HG03139 (cell line): ENCODE data around the gene ATG16L1.
A peak's percentile ranks its signal among the peaks of the same experiment; 100 is the strongest.

Experiments
- ATAC-seq: cut with Tn5 transposase; IDR thresholded peaks from one replicate; pipeline ENCODE4 v1.9.1; 2021; ENCODE audit not compliant: unreplicated experiment

ATG16L1 gene

DNA sequence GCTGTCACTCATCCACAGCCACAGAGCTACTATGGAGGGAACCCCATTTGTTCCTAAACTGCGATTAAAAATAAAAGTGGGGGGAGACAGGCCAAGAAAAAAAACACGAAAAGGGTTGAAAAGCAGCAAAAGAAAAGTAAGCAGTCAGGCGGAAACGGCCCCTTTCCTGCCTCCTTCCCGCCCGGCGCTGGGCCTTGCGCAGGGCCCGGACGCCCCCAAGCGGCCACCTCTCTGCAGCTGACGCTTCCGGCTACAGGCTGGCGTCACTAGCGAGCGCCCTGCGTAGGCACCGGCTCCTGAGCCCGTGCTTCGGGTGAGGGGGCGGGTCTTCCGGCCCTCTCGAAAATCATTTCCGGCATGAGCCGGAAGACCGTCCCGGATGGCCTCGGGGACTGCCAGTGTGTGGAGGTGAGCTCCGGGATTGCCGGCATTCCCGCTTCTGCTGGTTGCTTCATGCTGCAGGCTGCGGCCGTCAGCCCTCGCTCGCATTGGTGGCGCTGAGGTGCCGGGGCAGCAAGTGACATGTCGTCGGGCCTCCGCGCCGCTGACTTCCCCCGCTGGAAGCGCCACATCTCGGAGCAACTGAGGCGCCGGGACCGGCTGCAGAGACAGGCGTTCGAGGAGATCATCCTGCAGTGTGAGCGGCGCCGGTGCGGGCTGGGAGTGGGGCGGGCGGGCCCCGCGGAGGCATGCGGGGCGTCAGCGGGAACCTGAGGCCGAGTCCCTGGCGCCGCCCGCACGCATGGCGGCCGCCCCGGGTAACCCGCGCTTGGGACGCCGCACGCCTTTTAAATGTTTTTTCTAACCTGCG is at the start of gene ATG16L1:
TSS of gene ATG16L1 (plus strand) at position 368 of the 811 bp plus-strand sequence. CDS start at position 523, 155 bp downstream.
- peak; percentile 96 for ATAC-seq

GRCh38 chr2:233202531-233202944 is 48.9 kb upstream of the ATG16L1 start:
- ATAC-seq, result no peak

- ATAC-seq, result no peak
These were observed 48.4 kb upstream of the ATG16L1 start for GRCh38 chr2:233203060-233203459.

DNA sequence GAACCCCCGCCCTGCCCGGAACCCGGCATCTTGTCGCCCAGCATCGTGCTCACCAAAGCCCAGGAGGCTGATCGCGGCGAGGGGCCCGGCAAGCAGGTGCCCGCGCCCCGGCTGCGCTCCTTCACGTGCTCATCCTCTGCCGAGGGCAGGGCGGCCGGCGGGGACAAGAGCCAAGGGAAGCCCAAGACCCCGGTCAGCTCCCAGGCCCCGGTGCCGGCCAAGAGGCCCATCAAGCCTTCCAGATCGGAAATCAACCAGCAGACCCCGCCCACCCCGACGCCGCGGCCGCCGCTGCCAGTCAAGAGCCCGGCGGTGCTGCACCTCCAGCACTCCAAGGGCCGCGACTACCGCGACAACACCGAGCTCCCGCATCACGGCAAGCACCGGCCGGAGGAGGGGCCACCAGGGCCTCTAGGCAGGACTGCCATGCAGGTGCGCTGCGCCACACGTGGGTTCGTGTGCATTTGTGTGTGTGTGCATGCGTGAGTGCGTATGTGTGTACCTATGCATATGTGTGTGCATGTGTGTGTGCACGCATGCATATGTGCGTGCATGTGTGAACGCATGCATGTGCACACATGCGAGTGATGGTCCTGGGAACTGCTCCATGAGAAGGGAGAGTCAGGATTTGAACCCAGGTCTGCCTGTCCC is 47.1 kb upstream of the ATG16L1 start:
- no peak for ATAC-seq

DNA sequence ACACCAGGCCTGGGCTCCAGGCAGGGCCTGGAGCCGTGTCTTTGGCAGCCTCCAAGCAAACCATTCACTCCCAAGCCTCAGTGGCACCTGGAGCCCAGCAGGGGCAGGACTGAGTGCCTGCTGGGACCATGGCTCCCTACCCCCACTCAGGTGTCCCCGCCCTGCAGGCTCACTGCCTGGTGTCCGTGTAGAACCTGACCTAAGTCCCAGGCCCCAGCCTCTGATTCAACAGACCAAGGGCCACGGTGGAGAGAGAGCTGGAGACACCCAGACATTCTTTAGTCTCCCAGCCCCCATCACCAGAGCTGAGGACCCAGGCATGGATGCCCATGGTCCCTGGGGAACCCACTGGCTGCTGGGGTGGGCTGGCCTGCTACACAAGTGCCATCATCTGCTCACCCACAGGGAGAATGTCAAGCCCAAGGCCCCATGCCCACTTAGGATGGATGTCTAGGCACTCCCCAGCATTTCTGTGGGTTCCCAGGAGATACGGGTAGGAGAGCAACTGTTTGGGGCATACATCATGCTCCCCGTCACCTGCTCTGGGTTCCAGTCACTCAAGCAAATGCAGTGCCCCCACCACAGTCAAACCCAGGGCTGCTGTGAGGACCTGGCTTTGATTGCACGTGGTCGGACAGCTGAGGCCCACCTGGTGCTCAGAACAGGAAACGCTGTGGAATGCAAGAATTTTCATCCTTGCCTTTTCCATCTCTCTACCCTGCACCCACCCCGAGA is 42.9 kb upstream of the ATG16L1 start:
- no peak for ATAC-seq

DNA sequence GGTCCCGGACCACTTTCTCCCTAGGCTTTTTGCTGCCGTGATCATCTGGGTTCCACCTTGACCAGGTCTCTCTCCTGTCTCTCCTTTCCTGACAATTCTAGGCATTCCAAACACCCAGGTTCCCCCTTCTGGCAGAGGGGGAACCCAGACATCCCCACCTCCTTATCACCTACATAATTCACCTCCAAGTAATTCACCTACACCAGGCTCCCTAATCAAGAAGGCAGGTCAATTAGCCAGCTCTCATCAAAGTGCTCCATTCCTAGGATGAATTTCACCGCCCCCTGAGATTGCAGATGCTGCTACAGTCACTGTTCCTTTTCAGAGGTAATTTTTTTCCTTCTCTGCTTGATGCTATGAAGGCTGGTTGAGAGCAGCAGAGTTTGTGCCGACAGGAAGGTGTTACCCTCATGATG is 42.3 kb upstream of the ATG16L1 start:
- ATAC-seq, result no peak

- ATAC-seq, result no peak
These were observed 41.8 kb upstream of the ATG16L1 start for GRCh38 chr2:233209533-233210171.

- ATAC-seq, result no peak
These were observed 41.2 kb upstream of the ATG16L1 start for GRCh38 chr2:233210281-233210680.

GRCh38 chr2:233210843-233211547 is 40.5 kb upstream of the ATG16L1 start:
- ATAC-seq, result no peak

DNA sequence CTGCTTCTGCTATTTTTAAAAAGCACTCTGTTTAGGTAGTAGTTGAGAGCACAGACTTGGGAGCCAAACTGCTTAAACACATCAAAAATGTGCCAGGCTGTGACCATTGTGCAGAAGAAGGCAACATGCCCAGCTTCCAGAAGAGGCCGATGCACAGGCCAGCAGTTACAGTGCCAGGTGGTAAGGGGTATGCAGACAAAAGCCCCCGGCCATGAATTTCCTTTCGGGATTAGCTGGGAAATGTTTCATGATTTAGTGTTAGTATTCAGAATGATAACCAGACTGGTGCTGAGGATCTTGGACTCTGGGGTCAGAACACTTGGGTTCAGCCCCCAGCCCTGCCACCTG is 40.0 kb upstream of the ATG16L1 start:
- no peak for ATAC-seq

DNA sequence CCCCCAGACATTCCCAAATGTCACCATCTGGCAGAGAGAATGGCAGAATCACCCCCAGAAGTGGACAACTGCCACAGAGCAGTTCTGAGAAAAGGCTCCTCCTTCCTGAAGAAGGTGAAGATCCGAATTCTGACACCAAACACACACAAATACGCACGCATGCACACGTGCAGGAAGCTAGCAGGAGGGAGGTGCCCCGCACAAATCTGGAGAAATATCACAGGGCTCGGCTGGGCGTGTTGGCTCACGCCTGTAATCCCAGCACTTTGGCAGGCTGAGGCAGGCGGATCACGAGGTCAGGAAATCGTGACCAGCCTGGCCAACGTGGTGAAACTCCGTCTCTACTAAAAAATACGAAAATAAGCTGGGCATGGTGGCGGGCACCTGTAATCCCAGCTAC is 38.5 kb upstream of the ATG16L1 start:
- ATAC-seq, result no peak

DNA sequence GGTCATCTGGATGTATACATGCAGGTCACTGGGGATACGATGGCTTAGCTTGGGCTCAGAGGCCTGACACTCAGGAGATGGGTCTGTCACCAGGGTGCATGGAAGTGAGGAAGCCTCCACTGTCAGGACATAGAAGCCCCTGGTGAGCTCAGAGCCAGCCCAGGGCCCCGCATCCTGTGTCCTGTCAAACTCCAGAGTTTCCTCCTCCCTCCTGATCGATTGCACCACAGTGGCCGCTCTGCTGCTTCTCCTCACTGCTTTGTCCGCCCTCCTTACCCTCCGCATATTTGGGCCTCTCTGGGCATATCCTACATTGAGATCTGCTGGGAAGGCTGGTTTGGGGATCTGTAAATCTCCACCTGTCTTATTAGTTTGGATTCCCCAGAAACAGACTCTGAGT is 37.5 kb upstream of the ATG16L1 start:
- ATAC-seq, result no peak

GRCh38 chr2:233217892-233218377 is 33.5 kb upstream of the ATG16L1 start:
- no peak for ATAC-seq

GRCh38 chr2:233218836-233219235 is 32.6 kb upstream of the ATG16L1 start:
- no peak for ATAC-seq

GRCh38 chr2:233219848-233220247 is 31.6 kb upstream of the ATG16L1 start:
- ATAC-seq, result no peak

DNA sequence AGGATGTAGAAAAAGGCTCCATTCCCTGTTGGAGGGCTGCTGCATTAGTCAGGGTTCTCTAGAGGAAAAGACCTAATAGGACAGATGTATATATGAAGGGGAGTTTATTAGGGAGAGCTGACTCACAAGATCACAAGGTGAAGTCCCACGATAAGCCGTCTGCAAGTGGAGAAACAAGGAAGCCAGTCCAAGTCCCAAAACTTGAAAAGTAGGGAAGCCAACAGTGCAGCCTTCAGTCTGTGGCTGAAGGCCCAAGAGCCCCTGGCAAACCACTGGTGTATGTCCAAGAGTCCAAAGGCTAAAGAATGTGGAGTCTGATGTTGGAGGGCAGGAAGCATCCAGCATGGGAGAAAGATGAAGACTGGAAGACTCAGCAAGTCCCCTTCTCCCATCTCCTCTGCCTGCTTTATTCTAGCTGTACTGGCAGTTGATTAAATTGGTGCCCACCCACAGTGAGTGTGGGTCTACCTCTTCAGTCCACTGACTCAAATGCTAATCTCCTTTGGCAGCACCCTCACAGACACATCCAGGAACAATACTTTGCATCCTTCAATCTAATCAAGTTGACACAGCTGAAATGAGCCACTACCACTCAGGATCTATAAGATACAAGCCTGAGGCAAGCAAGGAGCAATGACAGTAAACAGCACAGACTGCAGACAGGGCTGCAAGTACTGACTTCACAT is 30.0 kb upstream of the ATG16L1 start:
- no peak for ATAC-seq

- ATAC-seq, result no peak
These were observed 28.2 kb upstream of the ATG16L1 start for GRCh38 chr2:233223059-233223894.

DNA sequence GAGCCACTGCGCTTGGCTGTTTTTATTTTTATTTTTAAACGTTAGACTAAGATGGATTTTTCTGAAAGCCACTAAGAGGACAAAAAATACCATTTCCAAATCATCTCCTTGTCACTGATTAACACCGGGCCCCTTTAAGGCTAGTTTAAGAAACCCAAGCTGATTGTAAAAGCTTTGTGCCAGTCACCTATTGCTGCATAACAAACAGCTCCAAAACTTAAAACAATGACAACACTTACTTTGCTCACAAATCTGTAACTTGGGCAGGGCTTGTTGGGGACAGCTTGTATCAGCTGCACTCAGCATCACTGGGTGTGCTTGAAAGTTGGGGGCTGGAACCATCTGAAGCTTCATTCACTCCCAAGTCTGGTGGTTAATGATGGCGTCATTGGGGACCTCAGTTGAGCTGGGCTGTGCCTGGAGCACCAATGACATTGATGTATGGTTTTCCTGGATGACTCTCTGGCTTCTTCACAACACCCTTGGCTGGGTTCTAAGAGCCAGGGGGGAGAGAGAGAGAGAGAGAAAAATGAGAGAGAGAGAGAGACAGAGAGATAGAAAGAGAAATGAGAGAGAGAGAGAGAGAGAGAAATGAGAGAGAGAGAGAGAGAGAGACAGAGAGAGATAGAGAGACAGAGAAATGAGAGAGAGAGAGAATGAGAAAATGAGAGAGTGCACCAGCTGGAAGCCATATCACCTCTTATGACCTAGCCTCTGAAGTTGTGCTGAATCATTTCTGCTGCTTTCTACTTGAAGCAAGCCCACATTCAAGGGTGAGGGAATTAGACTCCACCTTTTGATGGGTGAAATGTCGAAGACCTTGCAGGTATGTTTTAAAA is 26.0 kb upstream of the ATG16L1 start:
- ATAC-seq, result no peak
